Ascending aorta (tissue), 2 donors: ENCODE measurements around the gene ATP5F1D. TPM values are rescaled to one million over a fixed set of nuclear protein-coding genes. Genes with fewer than 3 reads are reported as not detected.

Experiments used
- DNase-seq, 2 donors: peaks; one replicate each; pipeline ENCODE4 v3.0.0-alpha.2; 2019; ENCODE audit warnings: low spot score in 2 of 2
- H3K27ac ChIP-seq, 2 donors: fragments of 200-600 bp; sonication (generic); one replicate each; pipeline ENCODE4 v1.5.1; 2016 to 2017; ENCODE audit warnings: mild to moderate bottlenecking in 1 of 2
- H3K27me3 ChIP-seq: fragments of 200-600 bp; sonication (generic); one replicate; pipeline ENCODE4 v1.5.1; 2017
- H3K36me3 ChIP-seq, 2 donors: fragments of 200-600 bp; sonication (generic); one replicate each; pipeline ENCODE4 v1.5.1; 2016
- H3K4me1 ChIP-seq, 2 donors: fragments of 200-600 bp; sonication (generic); one replicate each; pipeline ENCODE4 v1.5.1; 2016 to 2017; ENCODE audit warnings: mild to moderate bottlenecking in 1 of 2
- H3K4me3 ChIP-seq, 2 donors: fragments of 200-600 bp; sonication (generic); one replicate each; pipeline ENCODE4 v1.5.1; 2016 to 2017; ENCODE audit warnings: mild to moderate bottlenecking in 1 of 2
- H3K9me3 ChIP-seq, 2 donors: fragments of 200-600 bp; sonication (generic); one replicate each; pipeline ENCODE4 v1.5.1; 2016
- CTCF ChIP-seq, 3 experiments: fragments of 200-600 bp in 2 of 3; fragments of 450-650 bp in 1 of 3; sonication (generic) in 2 of 3; IDR thresholded peaks; one replicate each; pipeline ENCODE4 v1.5.1; 2016 to 2019; ENCODE audit warnings: antibody characterized with exemption in 3 of 3, mild to moderate bottlenecking in 1 of 3, moderate library complexity in 1 of 3
- intact Hi-C: fragments of 100-400 bp; cut with DNase I; formaldehyde crosslinking; loops from one replicate; pipeline ENCODE4 v1.15.1; 2023
- total RNA-seq: library from RNA; depleted of rRNA; stranded (reverse); fragments of >200 nt; gene quantifications from one replicate; pipeline ENCODE4 v1.1.0, GENCODE V29; 2016

The ATP5F1D gene
- total RNA-seq, 1 donor from 2014 or later, result 232 TPM

- Histone ChIP-seq H3K36me3 (peaks cover 43 to 44% of the 10 kb centered on the region in 2 donors), H3K4me3 (peak overlapping the region; percentile 71 to 88), H3K9me3 (no peaks in the 10 kb centered on the region), H3K27me3 (no peaks in the 10 kb centered on the region), H3K27ac (peak overlapping the region; percentile 94 to 95), H3K4me1 (peaks cover 40 to 77% of the 10 kb centered on the region in 2 donors)
- no peak for DNase-seq
- TF ChIP-seq CTCF (IDR thresholded peaks at IDR 0.05), result no peak
- intact Hi-C loops, result no loop called here
Measured at GRCh38 chr19:1270213-1270853, 28.8 kb downstream of the ATP5F1D start.

- intact Hi-C loops, result no loop called here
Measured at GRCh38 chr19:1270854-1271527, 29.4 kb downstream of the ATP5F1D start.

GRCh38 chr19:1271528-1272422, 30.2 kb downstream of the ATP5F1D start:
- Histone ChIP-seq H3K36me3 (peaks cover 43 to 44% of the 10 kb centered on the region in 2 donors), H3K27ac (peak overlapping the region; percentile 94 to 95), H3K4me1 (peaks cover 42 to 74% of the 10 kb centered on the region in 2 donors), H3K4me3 (peak overlapping the region; percentile 71 to 88), H3K9me3 (no peaks in the 10 kb centered on the region), H3K27me3 (no peaks in the 10 kb centered on the region)
- no peak for DNase-seq
- no peak for TF ChIP-seq CTCF (IDR thresholded peaks at IDR 0.05)
- intact Hi-C loops, result no loop called here

More at GRCh38 chr19:1270854-1271527, 29.4 kb downstream of the ATP5F1D start:
- H3K36me3 ChIP-seq, result peaks cover 43 to 44% of the 10 kb centered on the region in 2 donors
- no peak for TF ChIP-seq CTCF (IDR thresholded peaks at IDR 0.05)
- no peaks in the 10 kb centered on the region for H3K9me3 ChIP-seq
- peaks cover 38 to 71% of the 10 kb centered on the region in 2 donors for H3K4me1 ChIP-seq
- no peaks in the 10 kb centered on the region for H3K27me3 ChIP-seq
- H3K4me3 ChIP-seq, result peak overlapping the region; percentile 71 to 88
- DNase-seq, result no peak
- peak overlapping the region; percentile 94 to 95 for H3K27ac ChIP-seq

- no peak for DNase-seq
- Histone ChIP-seq H3K4me3 (peak overlapping the region in 1 of 2 donors; percentile 71), H3K9me3 (no peaks in the 10 kb centered on the region), H3K4me1 (peaks cover 38 to 67% of the 10 kb centered on the region in 2 donors), H3K27me3 (no peaks in the 10 kb centered on the region), H3K36me3 (peaks cover 43 to 50% of the 10 kb centered on the region in 2 donors), H3K27ac (peak overlapping the region; percentile 6 to 95)
- intact Hi-C loops, result no loop called here
- TF ChIP-seq CTCF (IDR thresholded peaks at IDR 0.05), result no peak
Measured at GRCh38 chr19:1272423-1273262, 31.1 kb downstream of the ATP5F1D start.
